Mesothelial cell of epicardium (in vitro differentiated cells): Measurements from ENCODE around the gene KCNJ16. TPM values are rescaled to one million over a fixed set of nuclear protein-coding genes. Genes with fewer than 3 reads are reported as not detected.

Source experiments
- DNase-seq, 2 experiments: peaks; one replicate each; pipeline ENCODE4 v3.0.0; 2021; ENCODE audit warnings: low spot score in 2 of 2; ENCODE audit not compliant: unreplicated experiment in 2 of 2
- H3K27ac Mint-ChIP-seq: 2 replicates; pipeline ENCODE4 v1.8.0; 2021; ENCODE audit warnings: mixed read lengths
- H3K27me3 Mint-ChIP-seq: 2 replicates; pipeline ENCODE4 v1.8.0; 2021; ENCODE audit warnings: low read depth, mixed read lengths
- H3K36me3 Mint-ChIP-seq: 2 replicates; pipeline ENCODE4 v1.8.0; 2021; ENCODE audit warnings: mixed read lengths
- H3K4me1 Mint-ChIP-seq: 2 replicates; pipeline ENCODE4 v1.8.0; 2021; ENCODE audit warnings: mixed read lengths
- H3K4me3 Mint-ChIP-seq: 2 replicates; pipeline ENCODE4 v1.8.0; 2021; ENCODE audit warnings: mild to moderate bottlenecking, moderate library complexity, mixed read lengths
- H3K9me3 Mint-ChIP-seq: 2 replicates; pipeline ENCODE4 v1.8.0; 2021; ENCODE audit warnings: mixed read lengths
- CTCF ChIP-seq: fragments of 200-600 bp; sonication (generic); IDR thresholded peaks from one replicate; pipeline ENCODE4 v1.5.0; 2021; ENCODE audit warnings: antibody characterized with exemption; ENCODE audit not compliant: unreplicated experiment
- total RNA-seq: library from RNA; stranded (reverse); gene quantifications from 3 replicates; pipeline ENCODE4 v1.2.1, GENCODE V29; 2021

The KCNJ16 gene
- total RNA-seq, 1 donor from 2014 or later: 0.18 TPM

- Mint-ChIP-seq H3K9me3 (peaks cover 22% of the 10 kb centered on the region), H3K4me3 (no peak overlapping the region), H3K27ac (no peak overlapping the region), H3K4me1 (peaks cover 56% of the 10 kb centered on the region), H3K36me3 (peaks cover 3% of the 10 kb centered on the region), H3K27me3 (no peaks in the 10 kb centered on the region)
- no peak for TF ChIP-seq CTCF
- DNase-seq: no peak
Observed at GRCh38 chr17:70132505-70132904, 57.5 kb downstream of the KCNJ16 start.

- TF ChIP-seq CTCF: no peak
- Mint-ChIP-seq H3K9me3 (peaks cover 15% of the 10 kb centered on the region), H3K4me3 (no peak overlapping the region), H3K4me1 (peaks cover 68% of the 10 kb centered on the region), H3K36me3 (peaks cover 3% of the 10 kb centered on the region), H3K27ac (peak overlapping the region; percentile 69), H3K27me3 (no peaks in the 10 kb centered on the region)
- DNase-seq: no peak
Observed at GRCh38 chr17:70134042-70134441, 59.0 kb downstream of the KCNJ16 start.

- DNase-seq: no peak
- Mint-ChIP-seq H3K27me3 (no peaks in the 10 kb centered on the region), H3K27ac (peak overlapping the region; percentile 66), H3K4me3 (no peak overlapping the region), H3K4me1 (peaks cover 75% of the 10 kb centered on the region), H3K9me3 (peaks cover 15% of the 10 kb centered on the region), H3K36me3 (peaks cover 3% of the 10 kb centered on the region)
- no peak for TF ChIP-seq CTCF
Observed at GRCh38 chr17:70134777-70135176, 59.8 kb downstream of the KCNJ16 start.

GRCh38 chr17:70136131-70136530 is 61.1 kb downstream of the KCNJ16 start:
- Mint-ChIP-seq H3K4me1 (peaks cover 72% of the 10 kb centered on the region), H3K9me3 (peaks cover 15% of the 10 kb centered on the region), H3K36me3 (peaks cover 3% of the 10 kb centered on the region), H3K4me3 (no peak overlapping the region), H3K27me3 (no peaks in the 10 kb centered on the region), H3K27ac (peak overlapping the region; percentile 82)
- no peak for DNase-seq
- no peak for TF ChIP-seq CTCF

- peaks cover 6% of the 10 kb centered on the region for H3K9me3 Mint-ChIP-seq
- no peaks in the 10 kb centered on the region for H3K36me3 Mint-ChIP-seq
- no peak for TF ChIP-seq CTCF
- peak overlapping the region; percentile 50 for H3K4me3 Mint-ChIP-seq
- H3K27ac Mint-ChIP-seq: peak overlapping the region; percentile 95
- H3K27me3 Mint-ChIP-seq: no peaks in the 10 kb centered on the region
- no peak for DNase-seq
- H3K4me1 Mint-ChIP-seq: peaks cover 71% of the 10 kb centered on the region
Observed at GRCh38 chr17:70137451-70138230, 62.6 kb downstream of the KCNJ16 start.
